Aorta (tissue), 5 donors: Measurements from ENCODE around the gene PDE8B. TPM values are rescaled to one million over a fixed set of nuclear protein-coding genes. Genes with fewer than 3 reads are reported as not detected.
A peak's percentile ranks its signal among the peaks of the same experiment; 100 is the strongest.

Experiments
- ATAC-seq: fragments of 200-7000 bp; cut with Tn5 transposase; one replicate; pipeline ENCODE4 v1.9.1; 2022; ENCODE audit warnings: moderate library complexity; ENCODE audit not compliant: low FRiP score
- DNase-seq, 2 donors: peaks; one replicate each; pipeline ENCODE4 v3.0.0-alpha.2; 2020
- H3K27ac ChIP-seq, 2 donors: one replicate each; pipeline ENCODE4 v1.5.1; 2013; ENCODE audit warnings: low read length in 2 of 2, mild to moderate bottlenecking in 2 of 2, moderate library complexity in 2 of 2, control low read depth in 1 of 2, inconsistent platforms in 1 of 2, low read depth in 1 of 2
- H3K27me3 ChIP-seq, 2 donors: one replicate each; pipeline ENCODE4 v1.6.1; 2013; ENCODE audit warnings: control low read depth in 1 of 2, low read length in 1 of 2, mild to moderate bottlenecking in 1 of 2, moderate library complexity in 1 of 2; ENCODE audit not compliant: insufficient read depth in 2 of 2, control insufficient read depth in 1 of 2
- H3K36me3 ChIP-seq, 2 donors: one replicate each; pipeline ENCODE4 v1.6.1; 2013; ENCODE audit warnings: control low read depth in 1 of 2, low read length in 1 of 2, mild to moderate bottlenecking in 1 of 2; ENCODE audit not compliant: insufficient read depth in 2 of 2, control insufficient read depth in 1 of 2
- H3K4me1 ChIP-seq, 2 donors: one replicate each; pipeline ENCODE4 v1.6.1; 2013; ENCODE audit warnings: low read length in 2 of 2, control low read depth in 1 of 2, mild to moderate bottlenecking in 1 of 2, moderate library complexity in 1 of 2; ENCODE audit not compliant: insufficient read depth in 2 of 2, control insufficient read depth in 1 of 2
- H3K4me3 ChIP-seq, 2 donors: one replicate each; pipeline ENCODE4 v1.5.1; 2013; ENCODE audit warnings: low read length in 2 of 2, control low read depth in 1 of 2, mild to moderate bottlenecking in 1 of 2
- H3K9me3 ChIP-seq: one replicate; pipeline ENCODE4 v1.6.1; 2013; ENCODE audit warnings: mild to moderate bottlenecking, low read length; ENCODE audit not compliant: control insufficient read depth
- WGBS, 2 donors: extraction: QIAGEN DNeasy Blood & Tissue Kit; methylation state at CpG; one replicate each; pipeline ENCODE4 v1.1.7; 2013; 5-methylcytosine and 5-hydroxymethylcytosine counted together
- intact Hi-C, 2 donors: fragments of 100-400 bp; cut with DNase I; formaldehyde crosslinking; loops; one replicate each; pipeline versions ENCODE4 v1.14.2 to v1.15.0; 2022
- polyA plus RNA-seq, 2 donors: library from polyadenylated mRNA; stranded (reverse); fragments of 200-250 nt; gene quantifications; one replicate each; pipeline ENCODE4 v1.2.3, GENCODE V29; 2013
- total RNA-seq, 2 donors: library from RNA; stranded (reverse); fragmentation: NEBNext Ultra II Directional; extraction: Animal tissue kit (Norgen Biotek cat#: 25700); gene quantifications; one replicate each; pipeline ENCODE4 v1.2.1, GENCODE V29; 2021
- donor health status: healthy with polysubstance abuse.
- donor health status: Bipolar disorder and iron deficiency.
- donor health status: DM: no; HTN: no; CAD: no.
- donor health status: DM: no; HTN: no; CAD: no.
- donor health status: DM: yes; HTN: yes; CAD: no.

The PDE8B gene
- total and polyA plus RNA-seq, 4 donors, result 16.3 to 42.6 (median 22.1) TPM

DNA sequence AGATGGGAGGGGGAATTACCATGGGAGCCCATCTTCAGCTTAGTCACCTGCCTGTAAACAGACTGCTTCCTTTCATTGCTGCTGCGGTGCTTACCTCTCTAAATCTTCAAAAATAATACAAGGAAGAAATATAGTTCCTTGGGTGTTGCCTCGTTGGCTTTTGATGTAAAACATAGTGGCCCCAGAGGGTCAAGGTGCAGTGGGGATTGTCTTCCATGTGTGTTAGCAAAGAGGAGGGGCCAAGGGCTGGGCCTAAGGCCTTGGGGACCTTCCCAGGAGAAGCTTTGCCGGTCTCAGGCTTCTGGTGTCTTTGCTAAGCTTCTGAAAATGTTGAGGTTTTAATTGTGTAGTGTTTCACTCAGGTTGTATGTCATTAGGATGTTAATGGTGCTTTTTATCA, 90.0 kb downstream of the PDE8B start:
- H3K36me3 ChIP-seq, result no peaks in the 10 kb centered on the region
- 84 to 89% methylated on average over 3 of the region's 3 CpGs for WGBS, 2 donors
- H3K4me1 ChIP-seq, result peaks cover 0 to 8% of the 10 kb centered on the region in 2 donors
- no peak overlapping the region for H3K27ac ChIP-seq
- DNase-seq (no peak), ATAC-seq (no peak)
- no peak overlapping the region for H3K4me3 ChIP-seq
- H3K9me3 ChIP-seq, result no peaks in the 10 kb centered on the region
- intact Hi-C loops, result loop anchor here (10.0 kb wide), 2 partner anchors 54 to 114 kb away; no protein-coding TSS in a partner anchor
- H3K27me3 ChIP-seq, result no peaks in the 10 kb centered on the region

DNA sequence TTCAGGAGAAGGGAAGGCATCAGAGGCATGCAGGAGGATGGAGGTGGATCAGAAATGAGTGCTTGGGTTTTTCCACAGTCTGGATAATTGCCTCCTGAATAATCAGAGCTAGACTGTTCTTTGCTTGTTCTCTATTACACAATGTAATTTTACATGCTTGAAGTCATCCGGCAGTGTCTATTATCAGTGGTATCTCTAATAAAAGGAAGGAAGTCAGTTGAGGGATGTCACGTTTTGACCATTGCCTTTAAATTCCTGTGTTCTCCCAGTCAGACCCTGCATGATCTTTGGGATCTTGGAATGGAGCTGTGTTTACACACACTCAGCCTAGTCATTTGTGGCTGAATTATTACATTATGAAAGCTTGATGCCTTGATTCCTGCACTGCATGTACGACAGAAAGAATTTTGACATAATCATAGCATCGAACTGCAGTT, 91.0 kb downstream of the PDE8B start:
- Histone ChIP-seq H3K36me3 (no peaks in the 10 kb centered on the region), H3K27ac (peak overlapping the region in 1 of 2 donors; percentile 21), H3K9me3 (no peaks in the 10 kb centered on the region), H3K4me3 (no peak overlapping the region), H3K4me1 (peaks cover 0 to 8% of the 10 kb centered on the region in 2 donors), H3K27me3 (no peaks in the 10 kb centered on the region)
- DNase-seq (no peak), ATAC-seq (no peak)
- intact Hi-C loops, result loop anchor here (10.0 kb wide), 2 partner anchors 53 to 113 kb away; no protein-coding TSS in a partner anchor
- 12 to 17% methylated on average over 4 of the region's 4 CpGs for WGBS, 2 donors

DNA sequence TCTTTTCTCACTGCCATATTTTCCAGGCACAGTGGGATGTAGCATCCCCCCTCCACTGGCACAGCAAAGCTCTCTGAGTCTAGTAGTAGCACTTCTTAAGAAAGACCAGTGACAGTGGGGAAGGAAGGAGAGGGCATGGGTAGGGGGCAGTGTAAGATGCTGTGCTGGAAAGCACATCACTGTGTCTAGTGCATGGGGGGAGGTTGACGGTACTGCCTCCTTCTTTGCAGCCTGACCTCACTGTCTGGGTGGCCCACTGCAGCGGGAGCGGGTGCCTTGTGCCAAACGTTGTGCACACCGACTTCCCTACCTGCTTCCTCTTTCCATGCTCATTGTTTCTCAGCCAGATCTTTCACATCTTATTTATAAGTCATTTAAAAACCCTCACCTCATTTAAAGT, 91.8 kb downstream of the PDE8B start:
- ATAC-seq, result no peak
- Histone ChIP-seq H3K36me3 (no peaks in the 10 kb centered on the region), H3K27ac (no peak overlapping the region)

DNA sequence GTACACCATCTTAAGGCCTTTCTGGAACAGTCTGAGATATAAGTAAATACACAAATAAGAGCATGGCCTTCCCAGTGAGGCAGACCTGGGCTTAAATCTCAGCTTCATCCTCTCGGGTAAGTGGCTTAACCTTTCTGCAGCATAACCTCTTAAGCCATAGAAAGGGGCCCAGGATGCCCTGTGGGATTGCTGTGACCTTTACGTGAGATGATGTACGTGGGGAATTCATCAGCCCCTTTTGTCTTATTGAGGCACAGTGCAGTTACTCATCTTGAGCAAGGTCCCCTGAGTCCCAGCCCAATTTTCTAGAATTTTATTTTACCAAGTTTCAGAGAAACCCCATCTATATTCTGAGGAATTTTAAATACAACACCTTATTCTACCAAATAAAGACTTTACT, 92.2 kb downstream of the PDE8B start:
- peaks cover 1 to 10% of the 10 kb centered on the region in 2 donors for H3K4me1 ChIP-seq
- no peak for ATAC-seq
- 96 to 99% methylated on average over 3 of the region's 3 CpGs for WGBS, 2 donors

More for the DNA sequence above, 91.8 kb downstream of the PDE8B start:
- intact Hi-C loops, result loop anchor here (10.0 kb wide), 2 partner anchors 53 to 113 kb away; no protein-coding TSS in a partner anchor
- no peaks in the 10 kb centered on the region for H3K27me3 ChIP-seq
- DNase-seq, result no peak
- no peaks in the 10 kb centered on the region for H3K9me3 ChIP-seq
- no peak overlapping the region for H3K4me3 ChIP-seq
- WGBS, 2 donors, result 84 to 93% methylated on average over 5 of the region's 5 CpGs
- peaks cover 0 to 10% of the 10 kb centered on the region in 2 donors for H3K4me1 ChIP-seq

DNA sequence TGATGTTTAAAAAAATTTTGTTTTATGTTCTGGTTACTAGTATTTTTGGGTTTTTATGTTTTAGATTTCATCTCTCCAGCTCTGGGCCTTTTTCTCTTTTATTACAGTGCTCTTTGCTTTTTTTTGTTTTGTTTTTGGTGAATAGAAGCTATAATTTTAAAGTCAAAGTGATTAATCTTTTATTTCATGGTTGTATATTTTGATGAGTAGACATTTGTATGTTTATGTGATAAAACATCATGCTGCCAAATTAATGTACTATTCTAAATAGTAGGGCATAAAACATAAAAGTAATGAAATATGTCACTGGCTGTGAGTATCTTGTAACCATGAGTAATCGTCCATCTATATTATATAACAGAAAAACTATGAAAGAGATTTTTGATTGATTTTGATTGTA, 93.9 kb downstream of the PDE8B start:
- ATAC-seq (no peak), DNase-seq (no peak)
- 92 to 95% methylated on average over 1 of the region's 1 CpG for WGBS, 2 donors
- Histone ChIP-seq H3K4me1 (peaks cover 4 to 10% of the 10 kb centered on the region in 2 donors), H3K27me3 (no peaks in the 10 kb centered on the region), H3K36me3 (no peaks in the 10 kb centered on the region), H3K27ac (no peak overlapping the region), H3K9me3 (no peaks in the 10 kb centered on the region), H3K4me3 (no peak overlapping the region)
- intact Hi-C loops, result loop anchor here (10.0 kb wide), 2 partner anchors 50 to 110 kb away; no protein-coding TSS in a partner anchor

More for the DNA sequence above, 92.2 kb downstream of the PDE8B start:
- Histone ChIP-seq H3K4me3 (no peak overlapping the region), H3K27me3 (no peaks in the 10 kb centered on the region), H3K36me3 (no peaks in the 10 kb centered on the region), H3K27ac (no peak overlapping the region), H3K9me3 (no peaks in the 10 kb centered on the region)
- DNase-seq, result no peak
- intact Hi-C loops, result loop anchor here (10.0 kb wide), 2 partner anchors 52 to 112 kb away; no protein-coding TSS in a partner anchor

DNA sequence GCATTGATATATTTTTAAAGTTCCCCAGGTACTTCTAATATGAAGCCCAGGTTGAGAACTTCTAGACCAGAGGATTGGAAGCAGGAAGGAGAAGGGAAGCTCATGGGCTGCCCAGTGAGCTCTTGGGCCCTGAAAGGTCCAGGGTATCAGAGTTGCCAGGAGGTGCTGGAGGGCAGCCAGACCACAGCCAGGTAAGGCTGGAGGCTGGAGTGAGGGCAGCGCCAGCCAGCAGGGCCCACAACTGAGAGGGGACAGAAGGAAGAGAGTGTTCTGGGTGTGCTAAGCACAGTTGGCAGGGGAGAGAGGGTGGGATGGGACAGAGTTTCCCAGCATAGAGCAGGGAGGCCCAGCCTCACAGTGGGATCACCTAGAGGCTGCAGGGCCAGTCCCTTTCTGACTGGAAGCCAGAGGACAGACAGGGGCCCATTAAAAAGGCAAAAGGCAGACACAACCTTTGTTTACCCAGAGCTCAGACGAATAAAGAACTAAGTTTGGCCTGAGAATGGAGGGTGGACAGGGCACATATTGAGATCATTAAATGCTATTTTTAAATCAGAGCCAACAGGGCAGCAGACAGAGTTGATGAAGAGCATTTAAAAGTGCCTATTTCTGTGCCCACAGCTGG, 94.9 kb downstream of the PDE8B start:
- ATAC-seq (peak; percentile 50), DNase-seq (no peak)
- Histone ChIP-seq H3K27ac (peak overlapping the region; percentile 10 to 85), H3K9me3 (no peaks in the 10 kb centered on the region), H3K4me3 (no peak overlapping the region), H3K4me1 (peaks cover 4 to 5% of the 10 kb centered on the region in 2 donors), H3K36me3 (no peaks in the 10 kb centered on the region), H3K27me3 (no peaks in the 10 kb centered on the region)
- 38 to 48% methylated on average over 2 of the region's 2 CpGs for whole genome bisulfite sequencing, 2 donors
- intact Hi-C loops, result loop anchor here (10.0 kb wide), 2 partner anchors 49 to 109 kb away; no protein-coding TSS in a partner anchor

DNA sequence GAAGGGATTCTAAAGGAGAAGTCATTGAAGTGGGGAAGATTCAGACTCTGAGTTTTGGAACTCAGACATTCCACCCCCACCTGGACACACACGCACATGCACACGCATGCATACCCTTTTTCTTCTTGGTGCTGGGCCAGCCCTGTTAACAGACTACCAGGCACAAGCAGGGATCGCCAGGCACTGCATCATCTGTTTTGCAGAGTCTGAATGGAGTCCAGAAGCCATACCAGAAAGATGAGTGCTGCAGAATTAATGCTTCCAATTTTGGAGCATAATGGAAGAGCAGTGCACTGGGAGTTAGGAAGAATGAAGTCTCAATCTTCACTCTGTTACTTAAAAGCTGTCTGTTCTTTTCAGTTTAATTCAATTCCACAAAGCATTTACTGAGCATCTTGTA, 95.5 kb downstream of the PDE8B start:
- peak; percentile 42 for ATAC-seq
- Histone ChIP-seq H3K27ac (peak overlapping the region; percentile 10 to 85), H3K4me3 (no peak overlapping the region), H3K36me3 (no peaks in the 10 kb centered on the region), H3K4me1 (peaks cover 8 to 11% of the 10 kb centered on the region in 2 donors), H3K27me3 (no peaks in the 10 kb centered on the region), H3K9me3 (no peaks in the 10 kb centered on the region)
- peak in 1 of 2 donors; percentile 79 for DNase-seq
- intact Hi-C loops, result loop anchor here (10.0 kb wide), 2 partner anchors 49 to 109 kb away; no protein-coding TSS in a partner anchor
- 5 to 10% methylated on average over 3 of the region's 3 CpGs for WGBS, 2 donors

DNA sequence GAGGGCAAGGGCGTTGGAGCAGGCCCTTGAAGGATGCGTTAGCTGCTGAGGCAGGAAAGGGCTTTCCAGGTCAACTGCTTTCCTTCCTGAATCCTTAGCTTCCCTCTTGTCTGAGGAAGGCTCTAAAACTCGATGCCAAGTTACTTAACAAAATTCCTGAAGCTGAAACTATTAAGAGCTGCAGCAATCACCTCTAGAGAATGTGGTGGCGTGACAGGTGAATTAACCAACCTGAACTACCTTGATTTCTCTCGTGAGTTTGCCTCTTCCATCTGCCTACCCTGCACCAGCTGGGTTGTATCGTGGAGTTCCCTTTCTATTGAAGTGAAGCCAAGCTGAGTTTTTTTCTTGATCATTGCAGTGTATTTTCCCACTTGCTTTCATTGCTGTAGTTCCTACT, 96.1 kb downstream of the PDE8B start:
- Histone ChIP-seq H3K27me3 (no peaks in the 10 kb centered on the region), H3K36me3 (no peaks in the 10 kb centered on the region), H3K4me1 (peaks cover 8% of the 10 kb centered on the region in 2 donors), H3K27ac (peak overlapping the region in 1 of 2 donors; percentile 61), H3K9me3 (no peaks in the 10 kb centered on the region), H3K4me3 (no peak overlapping the region)
- 48 to 49% methylated on average over 6 of the region's 6 CpGs for WGBS, 2 donors
- intact Hi-C loops, result loop anchor here (10.0 kb wide), 2 partner anchors 48 to 108 kb away; no protein-coding TSS in a partner anchor
- ATAC-seq (no peak), DNase-seq (no peak)
